Kidney capillary endothelial cell (primary cell): ENCODE measurements around the gene AFF4.
A peak's percentile ranks its signal among the peaks of the same experiment; 100 is the strongest.
"Not testable (repeated sequence)": the region's sequence is repeated elsewhere in the genome, so short reads cannot be mapped to it uniquely, and the experiment has no call there.

Source experiments
- DNase-seq: peaks from one replicate; pipeline ENCODE4 v3.0.0-alpha.2; 2018; ENCODE audit warnings: low spot score

Gene AFF4

GRCh38 chr5:132963171-132964104, at the start of gene AFF4:
Gene AFF4 (minus strand): TSS chr5:132963634. CDS start chr5:132937189, 26,445 bp downstream.
- DNase-seq, result peak; percentile 96

GRCh38 chr5:133008455-133008854, 45.0 kb upstream of the AFF4 start:
- DNase-seq, result not testable (repeated sequence)

GRCh38 chr5:133006653-133007052, 43.2 kb upstream of the AFF4 start:
- no peak for DNase-seq

- no peak for DNase-seq
Measured at GRCh38 chr5:132999246-132999645, 35.8 kb upstream of the AFF4 start.

- DNase-seq, result no peak
Measured at GRCh38 chr5:132998556-132998955, 35.1 kb upstream of the AFF4 start.

GRCh38 chr5:132996307-132996706, 32.9 kb upstream of the AFF4 start:
- DNase-seq, result no peak

- no peak for DNase-seq
Measured at GRCh38 chr5:132987531-132988408, 24.3 kb upstream of the AFF4 start.

GRCh38 chr5:132982971-132983370, 19.5 kb upstream of the AFF4 start:
- DNase-seq, result not testable (repeated sequence)

- no peak for DNase-seq
Measured at GRCh38 chr5:132981288-132981687, 17.9 kb upstream of the AFF4 start.

GRCh38 chr5:132979976-132980375, 16.5 kb upstream of the AFF4 start:
- DNase-seq, result no peak

- DNase-seq, result no peak
Measured at GRCh38 chr5:132979367-132979940, 16.0 kb upstream of the AFF4 start.

- DNase-seq, result no peak
Measured at GRCh38 chr5:132976852-132977251, 13.4 kb upstream of the AFF4 start.

GRCh38 chr5:132972436-132972828, 9.0 kb upstream of the AFF4 start:
- DNase-seq, result not testable (repeated sequence)

- DNase-seq, result no peak
Measured at GRCh38 chr5:132971483-132972435, 8.3 kb upstream of the AFF4 start.

GRCh38 chr5:132965120-132965519, 1.7 kb upstream of the AFF4 start:
- no peak for DNase-seq

- peak; percentile 67 for DNase-seq
Measured at GRCh38 chr5:132962429-132963021, 909 bp downstream of the AFF4 start.

- DNase-seq, result peak; percentile 30
Measured at GRCh38 chr5:132961887-132962286, 1.5 kb downstream of the AFF4 start.

GRCh38 chr5:132961123-132961815, 2.2 kb downstream of the AFF4 start:
- DNase-seq, result peak; percentile 36

- DNase-seq, result not testable (repeated sequence)
Measured at GRCh38 chr5:132956166-132956799, 7.2 kb downstream of the AFF4 start.

GRCh38 chr5:132953710-132954109, 9.7 kb downstream of the AFF4 start:
- no peak for DNase-seq
